Fibroblast of lung (primary cell): ENCODE measurements around the gene URI1. TPM values are rescaled to one million over a fixed set of nuclear protein-coding genes. Genes with fewer than 3 reads are reported as not detected.

ENCODE experiments used
- DNase-seq, 2 donors: peaks; one replicate each; pipeline versions ENCODE4 v3.0.0 to v3.0.0-alpha.2; 2010; ENCODE audit warnings: low read depth in 2 of 2
- H2AFZ ChIP-seq: 2 replicates; pipeline ENCODE4 v1.5.1; 2012; ENCODE audit warnings: low read length, control low read depth, inconsistent platforms
- H3K27ac ChIP-seq: 2 replicates; pipeline ENCODE4 v1.5.1; 2011; ENCODE audit warnings: low read length, control low read depth; ENCODE audit not compliant: insufficient read depth
- H3K27me3 ChIP-seq: 2 replicates; pipeline ENCODE4 v1.5.1; 2011; ENCODE audit warnings: mild to moderate bottlenecking, low read length; ENCODE audit not compliant: control insufficient read depth, insufficient read depth
- H3K36me3 ChIP-seq: 2 replicates; pipeline ENCODE4 v1.5.1; 2011; ENCODE audit warnings: low read length; ENCODE audit not compliant: control insufficient read depth, insufficient read depth
- H3K4me1 ChIP-seq: 2 replicates; pipeline ENCODE4 v1.5.1; 2011; ENCODE audit warnings: low read length; ENCODE audit not compliant: control insufficient read depth, insufficient read depth; ENCODE audit errors: extremely low read depth
- H3K4me2 ChIP-seq: 2 replicates; pipeline ENCODE4 v1.5.1; 2011; ENCODE audit warnings: low read length, control low read depth; ENCODE audit not compliant: insufficient read depth; ENCODE audit errors: extremely low read depth
- H3K4me3 ChIP-seq, 4 experiments: fragments of 200-600 bp in 1 of 4; sonication (generic) in 1 of 4; replicated peaks in 1 of 4; 2 replicates each; pipeline ENCODE4 v1.5.1; 2011 to 2016; ENCODE audit warnings: low read length in 4 of 4, low read depth in 3 of 4, mild to moderate bottlenecking in 3 of 4, control low read depth in 2 of 4, inconsistent platforms in 1 of 4, mixed read lengths in 1 of 4; ENCODE audit not compliant: insufficient read depth in 1 of 4; ENCODE audit errors: control extremely low read depth in 1 of 4
- H3K79me2 ChIP-seq: 2 replicates; pipeline ENCODE4 v1.5.1; 2012; ENCODE audit warnings: mild to moderate bottlenecking, low read length, inconsistent platforms; ENCODE audit not compliant: control insufficient read depth, insufficient read depth
- H3K9ac ChIP-seq: 2 replicates; pipeline ENCODE4 v1.5.1; 2011; ENCODE audit warnings: mild to moderate bottlenecking, low read length, control low read depth; ENCODE audit not compliant: insufficient read depth
- H3K9me3 ChIP-seq: 2 replicates; pipeline ENCODE4 v1.5.1; 2012; ENCODE audit warnings: low read depth, low read length; ENCODE audit not compliant: control insufficient read depth, insufficient read depth
- H4K20me1 ChIP-seq: 2 replicates; pipeline ENCODE4 v1.5.1; 2011; ENCODE audit warnings: low read length; ENCODE audit not compliant: control insufficient read depth, insufficient read depth; ENCODE audit errors: extremely low read depth
- CTCF ChIP-seq, 2 donors: IDR thresholded peaks in 1 of 2; conservative IDR thresholded peaks in 1 of 2; 1 replicate in 1 of 2; 2 replicates in 1 of 2; pipeline ENCODE4 v1.5.1; 2011 to 2012; ENCODE audit warnings: low read length in 2 of 2, control low read depth in 1 of 2, inconsistent platforms in 1 of 2, low read depth in 1 of 2, mild to moderate bottlenecking in 1 of 2
- EZH2 ChIP-seq: IDR thresholded peaks from 2 replicates; pipeline ENCODE4 v1.5.1; 2012; ENCODE audit warnings: low read length, control low read depth, mild to moderate bottlenecking; ENCODE audit errors: missing control alignments
- polyA plus RNA-seq, 2 donors: library from polyadenylated mRNA; depleted of rRNA in 1 of 2; stranded (reverse) in 1 of 2; unstranded in 1 of 2; fragments of >200 nt; gene quantifications; 2 replicates each; pipeline ENCODE4 v1.2.1, GENCODE V29; 2011 to 2012; ENCODE audit warnings: missing spikeins in 1 of 2
- total RNA-seq: library from RNA; depleted of rRNA; stranded (reverse); fragments of >200 nt; gene quantifications from 2 replicates; pipeline ENCODE4 v1.2.1, GENCODE V29; 2014

URI1 gene
- total and polyA plus RNA-seq, 2 donors (not counting 1 experiment from before 2014, with no cell fraction given): 62.6 to 77.4 TPM

DNA sequence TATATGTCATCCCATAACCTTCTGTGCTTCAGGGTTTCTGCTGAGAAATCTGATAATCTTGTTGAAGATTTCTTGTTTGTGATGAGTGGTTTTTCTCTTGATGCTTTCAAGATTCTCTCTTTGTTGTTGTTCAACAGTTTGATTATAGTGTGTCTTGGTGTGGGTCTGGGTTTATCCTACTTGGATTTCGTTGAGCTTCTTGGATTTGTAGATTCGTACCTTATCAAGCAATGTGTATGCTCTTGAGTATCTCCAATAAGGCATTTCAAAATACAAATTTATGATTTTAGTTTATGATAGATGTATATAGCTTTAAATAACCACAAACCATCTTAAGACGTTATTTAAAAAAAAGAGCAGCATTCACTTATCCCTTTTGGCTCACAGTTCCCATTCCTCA is 57.5 kb downstream of the URI1 start:
- Histone ChIP-seq H3K4me1 (no peaks in the 10 kb centered on the region), H3K9me3 (no peaks in the 10 kb centered on the region), H2AFZ (no peak overlapping the region), H3K9ac (no peak overlapping the region), H3K27ac (no peak overlapping the region), H3K27me3 (no peaks in the 10 kb centered on the region), H3K79me2 (peaks cover 4% of the 10 kb centered on the region), H4K20me1 (no peaks in the 10 kb centered on the region), H3K4me3 (no peak overlapping the region), H3K4me2 (no peak overlapping the region), H3K36me3 (no peaks in the 10 kb centered on the region)
- no peak for TF ChIP-seq EZH2
- TF ChIP-seq CTCF (conservative IDR thresholded peaks at IDR 0.05 in 1 of 2, IDR thresholded peaks at IDR 0.05 in 1 of 2; ENCODE audit: low read depth in 1 of 2, low read length in 2 of 2): no peak
- no peak for DNase-seq

DNA sequence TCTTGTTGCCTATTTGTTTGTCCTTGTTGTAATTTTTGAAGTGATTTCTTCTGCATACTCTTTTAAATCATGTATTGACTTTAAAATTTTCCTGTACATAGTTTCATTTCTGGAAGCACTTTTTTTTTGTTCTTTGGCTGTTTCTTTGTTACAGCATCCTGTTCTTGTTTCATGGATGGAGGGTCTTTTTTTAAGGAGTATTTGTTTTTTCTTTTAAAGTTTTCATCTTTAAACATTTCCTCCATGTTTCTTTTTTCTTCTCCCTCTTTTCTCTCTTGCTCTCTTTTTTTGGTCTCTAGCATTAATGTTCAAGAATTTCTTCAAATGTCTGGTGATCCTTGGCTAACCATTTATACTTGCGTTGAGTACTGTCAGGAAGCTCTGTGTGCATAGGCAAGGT is 58.8 kb downstream of the URI1 start:
- no peaks in the 10 kb centered on the region for H3K9me3 ChIP-seq
- no peak overlapping the region for H3K4me3 ChIP-seq
- no peaks in the 10 kb centered on the region for H3K27me3 ChIP-seq
- H3K4me1 ChIP-seq: no peaks in the 10 kb centered on the region
- no peak for DNase-seq
- no peaks in the 10 kb centered on the region for H4K20me1 ChIP-seq
- H3K36me3 ChIP-seq: no peaks in the 10 kb centered on the region
- no peak overlapping the region for H3K9ac ChIP-seq
- H3K4me2 ChIP-seq: no peak overlapping the region
- no peak overlapping the region for H2AFZ ChIP-seq
- TF ChIP-seq EZH2 (no peak), CTCF (conservative IDR thresholded peaks at IDR 0.05 in 1 of 2, IDR thresholded peaks at IDR 0.05 in 1 of 2; ENCODE audit: low read depth in 1 of 2, low read length in 2 of 2) (no peak)
- H3K79me2 ChIP-seq: peaks cover 4% of the 10 kb centered on the region
- no peak overlapping the region for H3K27ac ChIP-seq

- H3K27ac ChIP-seq: no peak overlapping the region
- H2AFZ ChIP-seq: no peak overlapping the region
- H3K4me2 ChIP-seq: no peak overlapping the region
- H3K27me3 ChIP-seq: no peaks in the 10 kb centered on the region
- H3K9me3 ChIP-seq: no peaks in the 10 kb centered on the region
- H3K4me3 ChIP-seq: no peak overlapping the region
- TF ChIP-seq EZH2 (no peak), CTCF (conservative IDR thresholded peaks at IDR 0.05 in 1 of 2, IDR thresholded peaks at IDR 0.05 in 1 of 2; ENCODE audit: low read depth in 1 of 2, low read length in 2 of 2) (no peak)
- no peaks in the 10 kb centered on the region for H3K4me1 ChIP-seq
- no peak for DNase-seq
- H3K79me2 ChIP-seq: peaks cover 4% of the 10 kb centered on the region
- no peaks in the 10 kb centered on the region for H4K20me1 ChIP-seq
- no peak overlapping the region for H3K9ac ChIP-seq
- H3K36me3 ChIP-seq: no peaks in the 10 kb centered on the region
Measured at GRCh38 chr19:30001301-30001700, 59.3 kb downstream of the URI1 start.
